Breast epithelium (tissue), 3 donors: ENCODE results near the gene LURAP1L.

Experiments
- CTCF ChIP-seq, 3 donors: fragments of 450-650 bp; IDR thresholded peaks; one replicate each; pipeline ENCODE4 v1.5.1; 2016 to 2017; ENCODE audit warnings: antibody characterized with exemption in 3 of 3, mild to moderate bottlenecking in 3 of 3, moderate library complexity in 3 of 3
- POLR2A ChIP-seq: fragments of 450-650 bp; IDR thresholded peaks from one replicate; pipeline ENCODE4 v1.6.1; 2016; ENCODE audit warnings: antibody characterized with exemption, mild to moderate bottlenecking, moderate library complexity

DNA sequence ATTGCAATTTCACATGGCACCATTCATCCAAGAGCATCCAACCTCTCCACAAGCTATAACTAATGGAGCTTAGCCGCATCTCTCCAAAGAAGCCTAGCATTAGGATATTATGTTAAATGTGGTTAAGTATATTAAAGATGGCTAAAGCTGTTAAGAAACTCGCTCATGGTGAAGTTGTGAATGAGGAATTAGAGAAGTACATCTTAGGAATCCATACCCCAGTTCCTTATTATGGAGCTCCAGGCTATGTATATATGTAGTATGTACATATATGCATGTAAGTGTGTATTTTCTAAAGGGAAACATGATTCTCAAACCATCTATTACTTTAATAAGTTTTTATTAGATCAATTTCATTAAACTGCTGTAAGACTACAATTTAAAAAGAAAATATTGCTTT lies 26.4 kb downstream of the LURAP1L start:
- TF ChIP-seq CTCF (IDR thresholded peaks at IDR 0.05) = no peak
- no peak for TF ChIP-seq POLR2A
